ENCODE data around the gene BEGAIN.

DNA sequence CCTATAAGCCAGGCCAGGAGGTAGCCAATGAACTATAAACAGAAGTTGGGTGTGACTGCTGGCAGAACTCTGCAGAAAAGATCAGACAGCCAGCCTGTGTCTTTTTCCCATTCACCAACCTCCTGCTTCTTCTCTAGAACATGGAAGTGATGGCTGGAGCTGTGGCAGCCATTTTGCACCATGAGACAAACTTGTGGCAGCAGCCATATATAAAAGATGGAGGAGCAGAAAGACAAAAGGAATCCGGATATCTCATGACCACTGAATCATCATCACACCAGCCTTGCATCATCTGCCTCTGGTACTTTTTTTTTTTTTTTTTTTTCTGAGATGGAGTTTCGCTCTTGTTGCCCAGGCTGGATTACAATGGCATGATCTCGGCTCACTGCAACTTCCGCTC, 8.7 kb downstream of the BEGAIN start:
- TF ChIP-seq POLR2A (IDR thresholded peaks at IDR 0.05; ENCODE audit: low read length): no peak
- TF ChIP-seq, protein P1, sequence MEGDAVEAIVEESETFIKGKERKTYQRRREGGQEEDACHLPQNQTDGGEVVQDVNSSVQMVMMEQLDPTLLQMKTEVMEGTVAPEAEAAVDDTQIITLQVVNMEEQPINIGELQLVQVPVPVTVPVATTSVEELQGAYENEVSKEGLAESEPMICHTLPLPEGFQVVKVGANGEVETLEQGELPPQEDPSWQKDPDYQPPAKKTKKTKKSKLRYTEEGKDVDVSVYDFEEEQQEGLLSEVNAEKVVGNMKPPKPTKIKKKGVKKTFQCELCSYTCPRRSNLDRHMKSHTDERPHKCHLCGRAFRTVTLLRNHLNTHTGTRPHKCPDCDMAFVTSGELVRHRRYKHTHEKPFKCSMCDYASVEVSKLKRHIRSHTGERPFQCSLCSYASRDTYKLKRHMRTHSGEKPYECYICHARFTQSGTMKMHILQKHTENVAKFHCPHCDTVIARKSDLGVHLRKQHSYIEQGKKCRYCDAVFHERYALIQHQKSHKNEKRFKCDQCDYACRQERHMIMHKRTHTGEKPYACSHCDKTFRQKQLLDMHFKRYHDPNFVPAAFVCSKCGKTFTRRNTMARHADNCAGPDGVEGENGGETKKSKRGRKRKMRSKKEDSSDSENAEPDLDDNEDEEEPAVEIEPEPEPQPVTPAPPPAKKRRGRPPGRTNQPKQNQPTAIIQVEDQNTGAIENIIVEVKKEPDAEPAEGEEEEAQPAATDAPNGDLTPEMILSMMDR (IDR thresholded peaks at IDR 0.05): no peak
- no peak for TF ChIP-seq NR3C1 (IDR thresholded peaks at IDR 0.05)
- no peak for TF ChIP-seq CBX8 (IDR thresholded peaks at IDR 0.05)
- TF ChIP-seq, protein P2, sequence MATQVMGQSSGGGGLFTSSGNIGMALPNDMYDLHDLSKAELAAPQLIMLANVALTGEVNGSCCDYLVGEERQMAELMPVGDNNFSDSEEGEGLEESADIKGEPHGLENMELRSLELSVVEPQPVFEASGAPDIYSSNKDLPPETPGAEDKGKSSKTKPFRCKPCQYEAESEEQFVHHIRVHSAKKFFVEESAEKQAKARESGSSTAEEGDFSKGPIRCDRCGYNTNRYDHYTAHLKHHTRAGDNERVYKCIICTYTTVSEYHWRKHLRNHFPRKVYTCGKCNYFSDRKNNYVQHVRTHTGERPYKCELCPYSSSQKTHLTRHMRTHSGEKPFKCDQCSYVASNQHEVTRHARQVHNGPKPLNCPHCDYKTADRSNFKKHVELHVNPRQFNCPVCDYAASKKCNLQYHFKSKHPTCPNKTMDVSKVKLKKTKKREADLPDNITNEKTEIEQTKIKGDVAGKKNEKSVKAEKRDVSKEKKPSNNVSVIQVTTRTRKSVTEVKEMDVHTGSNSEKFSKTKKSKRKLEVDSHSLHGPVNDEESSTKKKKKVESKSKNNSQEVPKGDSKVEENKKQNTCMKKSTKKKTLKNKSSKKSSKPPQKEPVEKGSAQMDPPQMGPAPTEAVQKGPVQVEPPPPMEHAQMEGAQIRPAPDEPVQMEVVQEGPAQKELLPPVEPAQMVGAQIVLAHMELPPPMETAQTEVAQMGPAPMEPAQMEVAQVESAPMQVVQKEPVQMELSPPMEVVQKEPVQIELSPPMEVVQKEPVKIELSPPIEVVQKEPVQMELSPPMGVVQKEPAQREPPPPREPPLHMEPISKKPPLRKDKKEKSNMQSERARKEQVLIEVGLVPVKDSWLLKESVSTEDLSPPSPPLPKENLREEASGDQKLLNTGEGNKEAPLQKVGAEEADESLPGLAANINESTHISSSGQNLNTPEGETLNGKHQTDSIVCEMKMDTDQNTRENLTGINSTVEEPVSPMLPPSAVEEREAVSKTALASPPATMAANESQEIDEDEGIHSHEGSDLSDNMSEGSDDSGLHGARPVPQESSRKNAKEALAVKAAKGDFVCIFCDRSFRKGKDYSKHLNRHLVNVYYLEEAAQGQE (IDR thresholded peaks at IDR 0.05): no peak
- TF ChIP-seq HOXA7 (CRISPR knock-in tag; IDR thresholded peaks at IDR 0.05): no peak
- TF ChIP-seq NPAS2 (CRISPR knock-in tag; IDR thresholded peaks at IDR 0.05; ENCODE audit: borderline replicate concordance): no peak
- TF ChIP-seq, protein P3, sequence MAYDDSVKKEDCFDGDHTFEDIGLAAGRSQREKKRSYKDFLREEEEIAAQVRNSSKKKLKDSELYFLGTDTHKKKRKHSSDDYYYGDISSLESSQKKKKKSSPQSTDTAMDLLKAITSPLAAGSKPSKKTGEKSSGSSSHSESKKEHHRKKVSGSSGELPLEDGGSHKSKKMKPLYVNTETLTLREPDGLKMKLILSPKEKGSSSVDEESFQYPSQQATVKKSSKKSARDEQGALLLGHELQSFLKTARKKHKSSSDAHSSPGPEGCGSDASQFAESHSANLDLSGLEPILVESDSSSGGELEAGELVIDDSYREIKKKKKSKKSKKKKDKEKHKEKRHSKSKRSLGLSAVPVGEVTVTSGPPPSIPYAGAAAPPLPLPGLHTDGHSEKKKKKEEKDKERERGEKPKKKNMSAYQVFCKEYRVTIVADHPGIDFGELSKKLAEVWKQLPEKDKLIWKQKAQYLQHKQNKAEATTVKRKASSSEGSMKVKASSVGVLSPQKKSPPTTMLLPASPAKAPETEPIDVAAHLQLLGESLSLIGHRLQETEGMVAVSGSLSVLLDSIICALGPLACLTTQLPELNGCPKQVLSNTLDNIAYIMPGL (CRISPR knock-in tag; IDR thresholded peaks at IDR 0.05; ENCODE audit: borderline replicate concordance): no peak
- TF ChIP-seq, protein P4, sequence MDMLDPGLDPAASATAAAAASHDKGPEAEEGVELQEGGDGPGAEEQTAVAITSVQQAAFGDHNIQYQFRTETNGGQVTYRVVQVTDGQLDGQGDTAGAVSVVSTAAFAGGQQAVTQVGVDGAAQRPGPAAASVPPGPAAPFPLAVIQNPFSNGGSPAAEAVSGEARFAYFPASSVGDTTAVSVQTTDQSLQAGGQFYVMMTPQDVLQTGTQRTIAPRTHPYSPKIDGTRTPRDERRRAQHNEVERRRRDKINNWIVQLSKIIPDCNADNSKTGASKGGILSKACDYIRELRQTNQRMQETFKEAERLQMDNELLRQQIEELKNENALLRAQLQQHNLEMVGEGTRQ (IDR thresholded peaks at IDR 0.05): no peak
- TF ChIP-seq, protein P5, sequence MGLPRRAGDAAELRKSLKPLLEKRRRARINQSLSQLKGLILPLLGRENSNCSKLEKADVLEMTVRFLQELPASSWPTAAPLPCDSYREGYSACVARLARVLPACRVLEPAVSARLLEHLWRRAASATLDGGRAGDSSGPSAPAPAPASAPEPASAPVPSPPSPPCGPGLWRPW (IDR thresholded peaks at IDR 0.05): no peak
- no peak for TF ChIP-seq EP300 (IDR thresholded peaks at IDR 0.05)
- TF ChIP-seq CHD2 (IDR thresholded peaks at IDR 0.05; ENCODE audit: low read length, partially characterized antibody): no peak

All from A549 (cell line).